BJ (cell line): ENCODE results near the gene ETHE1. TPM values are rescaled to one million over a fixed set of nuclear protein-coding genes. Genes with fewer than 3 reads are reported as not detected.

ENCODE experiments used
- CTCF ChIA-PET: fragments of 350-600 bp; formaldehyde crosslinking; extraction: SDS; loops from one replicate; lab custom pipeline; 2021; ENCODE audit warnings: antibody characterized with exemption, inconsistent platforms; lab: Yijun Ruan, JAX
- POLR2A ChIA-PET: fragments of 300-600 bp; sonication (Branson Sonifier 250); formaldehyde crosslinking; extraction: SDS; loops from one replicate; lab custom pipeline; 2021; ENCODE audit warnings: antibody characterized with exemption; lab: Charles Lee
- DNase-seq: peaks from one replicate; pipeline ENCODE4 v3.0.0-alpha.2; 2011; ENCODE audit warnings: low read depth
- H3K27me3 ChIP-seq: 2 replicates; pipeline ENCODE4 v1.6.0; 2011; ENCODE audit warnings: low read length; ENCODE audit not compliant: control insufficient read depth, insufficient read depth
- H3K36me3 ChIP-seq: 2 replicates; pipeline ENCODE4 v1.5.1; 2011; ENCODE audit warnings: low read length; ENCODE audit not compliant: control insufficient read depth, insufficient read depth
- H3K4me3 ChIP-seq: 2 replicates; pipeline ENCODE4 v1.5.1; 2011; ENCODE audit warnings: low read depth, mild to moderate bottlenecking, control low read depth, low read length
- polyA plus RNA-seq: library from polyadenylated mRNA; depleted of rRNA; stranded (reverse); fragments of >200 nt; gene quantifications from 2 replicates; pipeline ENCODE4 v1.2.3, GENCODE V29; 2011
- TF ChIP-seq, protein P1 (sequence below): IDR thresholded peaks from 2 replicates; pipeline ENCODE4 v1.5.1; 2011; ENCODE audit warnings: low read depth, mild to moderate bottlenecking, control low read depth, inconsistent platforms, low read length, moderate library complexity; ENCODE audit not compliant: insufficient read depth

The ETHE1 gene
- polyA plus RNA-seq, 1 experiment = 261 TPM

DNA sequence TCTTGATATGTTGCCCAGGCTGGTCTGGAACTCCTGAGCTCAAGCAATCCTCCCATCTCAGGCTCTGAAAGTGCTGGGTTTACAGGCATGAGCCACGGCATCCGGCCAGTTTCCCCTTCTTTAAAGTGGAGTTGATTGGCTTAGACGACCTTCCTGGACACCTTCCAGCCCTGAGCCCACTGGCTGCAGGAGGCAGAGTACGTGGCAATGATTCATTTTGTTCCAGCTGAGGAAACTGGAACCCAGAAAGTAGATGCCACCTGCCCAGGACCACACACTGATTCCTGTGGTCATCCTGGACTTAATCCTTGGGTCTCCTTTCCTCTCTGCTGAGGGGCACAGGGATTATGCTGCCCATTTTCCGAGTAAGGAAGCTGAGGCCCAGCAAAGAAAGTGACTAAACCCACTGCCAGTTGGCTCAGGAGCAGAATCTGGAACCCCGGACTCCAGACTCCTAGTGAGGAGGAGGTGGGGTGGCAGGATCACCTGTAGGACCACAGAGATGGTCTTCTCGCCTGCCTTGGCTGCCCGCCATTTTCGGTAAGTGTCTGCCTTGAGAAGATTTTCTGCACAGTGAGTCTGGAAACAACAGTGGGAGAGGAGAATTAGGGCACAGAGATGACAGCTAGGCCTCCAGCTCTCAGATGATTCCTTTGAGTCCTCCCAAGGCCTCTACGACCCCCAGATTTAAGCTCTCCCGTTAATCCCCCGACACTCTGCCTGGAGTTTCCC is 47.6 kb upstream of the ETHE1 start:
- DNase-seq = no peak
- Histone ChIP-seq H3K36me3 (no peaks in the 10 kb centered on the region), H3K4me3 (peak overlapping the region; percentile 99), H3K27me3 (no peaks in the 10 kb centered on the region)
- CTCF ChIA-PET = interaction anchor here (0.9 to 6.6 kb wide), 7 partner anchors 10 to 128 kb away, joined by 3 to 32 read pairs (median 4); partner anchors contain the start of genes IRGQ and ZNF576
- POLR2A ChIA-PET = interaction anchor here (0.6 kb wide), 1 partner anchor 695 kb away, joined by 3 read pairs; no protein-coding TSS in a partner anchor
- TF ChIP-seq, protein P1, sequence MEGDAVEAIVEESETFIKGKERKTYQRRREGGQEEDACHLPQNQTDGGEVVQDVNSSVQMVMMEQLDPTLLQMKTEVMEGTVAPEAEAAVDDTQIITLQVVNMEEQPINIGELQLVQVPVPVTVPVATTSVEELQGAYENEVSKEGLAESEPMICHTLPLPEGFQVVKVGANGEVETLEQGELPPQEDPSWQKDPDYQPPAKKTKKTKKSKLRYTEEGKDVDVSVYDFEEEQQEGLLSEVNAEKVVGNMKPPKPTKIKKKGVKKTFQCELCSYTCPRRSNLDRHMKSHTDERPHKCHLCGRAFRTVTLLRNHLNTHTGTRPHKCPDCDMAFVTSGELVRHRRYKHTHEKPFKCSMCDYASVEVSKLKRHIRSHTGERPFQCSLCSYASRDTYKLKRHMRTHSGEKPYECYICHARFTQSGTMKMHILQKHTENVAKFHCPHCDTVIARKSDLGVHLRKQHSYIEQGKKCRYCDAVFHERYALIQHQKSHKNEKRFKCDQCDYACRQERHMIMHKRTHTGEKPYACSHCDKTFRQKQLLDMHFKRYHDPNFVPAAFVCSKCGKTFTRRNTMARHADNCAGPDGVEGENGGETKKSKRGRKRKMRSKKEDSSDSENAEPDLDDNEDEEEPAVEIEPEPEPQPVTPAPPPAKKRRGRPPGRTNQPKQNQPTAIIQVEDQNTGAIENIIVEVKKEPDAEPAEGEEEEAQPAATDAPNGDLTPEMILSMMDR = no peak

DNA sequence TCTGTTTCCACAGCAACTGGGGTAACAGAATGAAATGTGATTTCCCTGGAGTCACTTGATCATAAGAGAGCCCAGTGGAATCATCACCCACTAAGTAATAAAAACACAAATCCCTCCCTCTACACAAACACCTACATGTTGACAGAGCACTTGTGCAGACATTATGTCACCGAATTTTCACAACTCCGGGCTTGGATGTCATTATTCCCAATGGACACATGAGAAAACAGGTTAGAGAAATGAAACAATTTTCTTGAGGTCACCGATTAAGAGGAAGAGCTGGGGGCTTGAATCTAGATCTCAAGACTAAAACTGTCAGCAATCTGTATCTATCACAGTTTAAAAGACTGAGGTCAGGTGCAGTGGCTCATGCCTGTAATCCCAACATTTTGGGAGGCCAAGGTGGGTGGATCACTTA is 45.2 kb upstream of the ETHE1 start:
- no peaks in the 10 kb centered on the region for H3K27me3 ChIP-seq
- DNase-seq = no peak
- CTCF ChIA-PET = interaction anchor here (1.3 to 6.6 kb wide), 2 partner anchors 17 to 18 kb away, joined by 3 to 32 read pairs; no protein-coding TSS in a partner anchor
- no peak overlapping the region for H3K4me3 ChIP-seq
- TF ChIP-seq, protein P1 = no peak
- POLR2A ChIA-PET = no interaction called here
- H3K36me3 ChIP-seq = no peaks in the 10 kb centered on the region

DNA sequence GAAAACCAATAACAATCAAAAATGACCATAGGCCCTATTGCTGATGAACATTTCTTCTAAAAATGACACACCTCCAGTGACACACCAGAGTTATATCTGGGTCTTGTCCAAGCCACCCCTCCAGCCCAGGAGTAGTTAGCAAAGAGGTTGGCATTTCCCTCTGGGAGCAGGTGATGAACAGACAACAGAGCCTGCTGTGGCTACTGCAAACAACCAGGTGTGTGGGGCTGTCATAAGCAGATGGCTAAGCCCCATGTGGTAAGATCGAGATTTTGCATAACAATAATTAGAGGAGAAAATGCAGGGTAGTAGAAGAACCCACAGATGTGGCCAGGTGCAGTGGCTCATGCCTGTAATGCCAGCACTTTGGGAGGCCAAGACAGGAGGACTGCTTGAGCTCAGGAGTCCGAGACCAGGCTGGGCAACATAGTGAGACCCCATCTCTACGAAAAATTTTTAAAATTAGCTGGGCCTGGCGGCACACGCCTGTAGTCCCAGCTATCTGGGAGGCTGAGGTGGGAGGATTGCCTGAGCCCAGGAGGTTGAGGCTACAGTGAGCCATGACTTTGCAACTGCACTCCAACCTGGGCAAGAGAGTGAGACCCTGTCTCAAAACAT is 43.3 kb upstream of the ETHE1 start:
- CTCF ChIA-PET = interaction anchor here (6.6 kb wide), 1 partner anchor 15 kb away, joined by 32 read pairs; no protein-coding TSS in a partner anchor
- H3K27me3 ChIP-seq = no peaks in the 10 kb centered on the region
- no peak for DNase-seq
- no peaks in the 10 kb centered on the region for H3K36me3 ChIP-seq
- H3K4me3 ChIP-seq = no peak overlapping the region
- POLR2A ChIA-PET = no interaction called here
- TF ChIP-seq, protein P1 = no peak

DNA sequence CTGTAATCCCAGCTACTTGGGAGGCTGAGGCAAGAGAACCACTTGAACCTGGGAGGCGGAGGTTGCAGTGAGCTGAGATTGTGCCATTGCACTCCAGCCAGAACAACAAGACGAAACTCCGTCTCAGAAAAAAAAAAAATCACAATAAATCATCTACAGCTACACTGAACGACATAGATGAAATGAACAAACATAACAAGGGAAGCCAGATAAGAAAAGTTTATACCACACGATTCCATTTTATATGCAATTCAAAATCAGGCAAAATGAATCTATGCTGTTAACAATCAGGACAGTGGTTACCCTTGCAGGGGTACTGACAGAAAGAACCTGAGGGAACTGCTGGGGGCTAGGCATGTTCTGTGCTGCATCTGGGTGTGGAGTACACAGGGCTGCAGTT is 42.7 kb upstream of the ETHE1 start:
- H3K36me3 ChIP-seq = no peaks in the 10 kb centered on the region
- DNase-seq = no peak
- no peaks in the 10 kb centered on the region for H3K27me3 ChIP-seq
- ChIA-PET POLR2A (no interaction called here), CTCF (interaction anchor here (6.6 kb wide), 1 partner anchor 15 kb away, joined by 32 read pairs; no protein-coding TSS in a partner anchor)
- H3K4me3 ChIP-seq = no peak overlapping the region
- TF ChIP-seq, protein P1 = no peak

DNA sequence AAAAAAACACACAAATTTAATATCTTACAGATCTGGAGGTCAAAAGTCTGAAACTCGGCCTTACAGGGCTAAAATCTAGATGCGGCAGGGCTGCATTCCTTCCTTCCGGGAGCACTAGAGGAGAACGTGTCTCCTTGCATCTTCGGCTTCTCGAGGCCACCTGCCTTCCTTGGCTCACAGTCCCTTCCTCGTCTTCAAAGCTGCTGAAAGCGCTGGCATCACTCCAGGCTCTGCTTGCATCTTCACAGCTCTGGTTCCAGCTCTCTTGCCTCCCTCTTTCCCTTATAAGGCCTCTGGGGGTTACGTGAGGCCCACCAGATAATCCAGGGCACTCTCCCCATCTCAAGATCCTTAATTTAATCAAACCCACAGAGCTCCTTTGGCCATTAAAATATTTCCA is 37.8 kb upstream of the ETHE1 start:
- Histone ChIP-seq H3K36me3 (peaks cover 2% of the 10 kb centered on the region), H3K4me3 (no peak overlapping the region), H3K27me3 (no peaks in the 10 kb centered on the region)
- TF ChIP-seq, protein P1 = no peak
- POLR2A ChIA-PET = no interaction called here
- DNase-seq = no peak
- CTCF ChIA-PET = interaction anchor here (0.6 to 2.6 kb wide), 4 partner anchors 10 to 733 kb away, joined by 3 to 13 read pairs (median 3); partner anchors contain the start of gene XRCC1
